Measurements from ENCODE around the gene HDAC8. TPM values are rescaled to one million over a fixed set of nuclear protein-coding genes. Genes with fewer than 3 reads are reported as not detected.

Gene HDAC8
- total and polyA plus RNA-seq, 9 of the 15 experiments (the other 6 are each of a cell fraction or from before 2014, with no cell fraction given) = 18.9 to 53.8 (median 28.7) TPM

DNA sequence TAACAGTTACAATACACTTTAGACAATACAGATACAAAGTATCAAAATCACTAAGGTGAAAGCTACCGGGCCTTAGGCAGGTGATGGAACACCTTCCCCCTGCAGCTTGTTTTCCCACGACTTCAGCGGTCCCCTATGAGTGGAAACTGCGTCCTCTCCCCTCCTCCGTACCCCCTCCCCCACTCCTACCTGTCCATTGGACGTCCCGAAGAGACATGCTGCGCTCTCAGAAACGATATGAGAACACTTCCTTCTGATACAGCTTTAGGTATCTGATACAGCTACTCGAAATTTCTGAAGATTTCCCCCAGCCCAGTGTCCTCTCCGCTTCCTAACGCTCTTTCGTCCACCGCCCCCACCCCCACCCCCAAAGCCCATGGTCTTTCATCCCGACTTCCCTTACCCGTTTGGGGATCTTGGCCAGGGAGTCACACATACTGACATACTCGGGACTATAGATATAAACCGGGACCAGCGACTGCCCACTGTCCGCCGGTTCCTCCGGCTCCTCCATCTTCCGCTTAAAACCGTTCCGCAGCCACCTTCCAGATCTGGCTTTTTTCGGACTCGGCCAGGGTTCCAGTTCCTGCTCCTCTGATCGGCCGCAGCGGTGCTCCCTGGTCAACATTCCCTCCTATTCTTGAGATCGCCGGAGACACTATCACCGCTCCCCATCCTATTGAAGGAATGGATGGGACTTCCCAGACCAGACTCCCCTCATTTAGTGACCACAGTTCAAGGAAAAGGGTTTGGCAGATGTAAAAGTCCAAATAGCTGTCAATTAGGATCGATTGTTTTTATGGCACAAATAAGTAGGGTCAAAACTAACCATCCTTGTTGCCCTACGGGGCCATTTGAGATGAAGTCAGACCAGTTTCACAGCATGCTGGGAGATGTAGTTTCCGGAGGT lies at the start of gene HDAC8 (continued):
- TF ChIP-seq ZNF76 (CRISPR knock-in tag; IDR thresholded peaks at IDR 0.05; ENCODE audit: borderline replicate concordance) (no peak), EP400 (IDR thresholded peaks at IDR 0.05) (peak; percentile 69), NR4A1 (CRISPR knock-in tag; IDR thresholded peaks at IDR 0.05) (no peak), NR4A1 (tag; IDR thresholded peaks at IDR 0.05) (0 out of 2 replicates have a peak, but pooled peaks have one; percentile 29), NRF1 (conservative IDR thresholded peaks at IDR 0.05 in 1 of 2, IDR thresholded peaks at IDR 0.05 in 1 of 2) (no peak), TOE1 (IDR thresholded peaks at IDR 0.05; ENCODE audit: borderline replicate concordance) (peak; percentile 93), TOE1 (CRISPR knock-in tag; IDR thresholded peaks at IDR 0.05; ENCODE audit: borderline replicate concordance, low read depth) (no peak), C11orf30 (IDR thresholded peaks at IDR 0.05; ENCODE audit: low read depth) (peak; percentile 68), RBM22 (IDR thresholded peaks at IDR 0.05; ENCODE audit: low read depth, low read length, poor library complexity, severe bottlenecking) (no peak), DACH1 (IDR thresholded peaks at IDR 0.05; ENCODE audit: partially characterized antibody) (peak; percentile 36), CREM (IDR thresholded peaks at IDR 0.05; ENCODE audit: low read depth) (peak; percentile 83), BRD9 (IDR thresholded peaks at IDR 0.05; ENCODE audit: low read depth, partially characterized antibody) (no peak), GABPA (tag; conservative IDR thresholded peaks at IDR 0.05; ENCODE audit: low read depth) (peak; percentile 94), TCF7 (IDR thresholded peaks at IDR 0.05; ENCODE audit: borderline replicate concordance) (no peak), ZNF764 (CRISPR knock-in tag; IDR thresholded peaks at IDR 0.05; ENCODE audit: low read depth) (no peak), NFATC3 (IDR thresholded peaks at IDR 0.05) (peak; percentile 84; the same call in 1 of the 2 replicates), ILF3 (IDR thresholded peaks at IDR 0.05; ENCODE audit: borderline replicate concordance) (no peak), RBFOX2 (IDR thresholded peaks at IDR 0.05; ENCODE audit: low read depth, low read length) (peak; percentile 56), ZNF408 (CRISPR knock-in tag; IDR thresholded peaks at IDR 0.05; ENCODE audit: low read depth) (no peak), POU5F1 (IDR thresholded peaks at IDR 0.05; ENCODE audit: borderline replicate concordance, low read depth, low read length, partially characterized antibody) (no peak), RBM39 (optimal IDR thresholded peaks at IDR 0.05; ENCODE audit: low read depth, low read length) (no peak), L3MBTL2 (IDR thresholded peaks at IDR 0.05) (0 out of 2 replicates have a peak, but pooled peaks have one; percentile 9), PHB (CRISPR knock-in tag; IDR thresholded peaks at IDR 0.05) (no peak)
- TF ChIP-seq, protein P1, sequence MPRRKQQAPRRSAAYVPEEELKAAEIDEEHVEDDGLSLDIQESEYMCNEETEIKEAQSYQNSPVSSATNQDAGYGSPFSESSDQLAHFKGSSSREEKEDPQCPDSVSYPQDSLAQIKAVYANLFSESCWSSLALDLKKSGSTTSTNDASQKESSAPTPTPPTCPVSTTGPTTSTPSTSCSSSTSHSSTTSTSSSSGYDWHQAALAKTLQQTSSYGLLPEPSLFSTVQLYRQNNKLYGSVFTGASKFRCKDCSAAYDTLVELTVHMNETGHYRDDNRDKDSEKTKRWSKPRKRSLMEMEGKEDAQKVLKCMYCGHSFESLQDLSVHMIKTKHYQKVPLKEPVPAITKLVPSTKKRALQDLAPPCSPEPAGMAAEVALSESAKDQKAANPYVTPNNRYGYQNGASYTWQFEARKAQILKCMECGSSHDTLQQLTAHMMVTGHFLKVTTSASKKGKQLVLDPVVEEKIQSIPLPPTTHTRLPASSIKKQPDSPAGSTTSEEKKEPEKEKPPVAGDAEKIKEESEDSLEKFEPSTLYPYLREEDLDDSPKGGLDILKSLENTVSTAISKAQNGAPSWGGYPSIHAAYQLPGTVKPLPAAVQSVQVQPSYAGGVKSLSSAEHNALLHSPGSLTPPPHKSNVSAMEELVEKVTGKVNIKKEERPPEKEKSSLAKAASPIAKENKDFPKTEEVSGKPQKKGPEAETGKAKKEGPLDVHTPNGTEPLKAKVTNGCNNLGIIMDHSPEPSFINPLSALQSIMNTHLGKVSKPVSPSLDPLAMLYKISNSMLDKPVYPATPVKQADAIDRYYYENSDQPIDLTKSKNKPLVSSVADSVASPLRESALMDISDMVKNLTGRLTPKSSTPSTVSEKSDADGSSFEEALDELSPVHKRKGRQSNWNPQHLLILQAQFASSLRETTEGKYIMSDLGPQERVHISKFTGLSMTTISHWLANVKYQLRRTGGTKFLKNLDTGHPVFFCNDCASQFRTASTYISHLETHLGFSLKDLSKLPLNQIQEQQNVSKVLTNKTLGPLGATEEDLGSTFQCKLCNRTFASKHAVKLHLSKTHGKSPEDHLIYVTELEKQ (CRISPR knock-in tag; IDR thresholded peaks at IDR 0.05) = no peak
- TF ChIP-seq, protein P2, sequence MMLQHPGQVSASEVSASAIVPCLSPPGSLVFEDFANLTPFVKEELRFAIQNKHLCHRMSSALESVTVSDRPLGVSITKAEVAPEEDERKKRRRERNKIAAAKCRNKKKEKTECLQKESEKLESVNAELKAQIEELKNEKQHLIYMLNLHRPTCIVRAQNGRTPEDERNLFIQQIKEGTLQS (IDR thresholded peaks at IDR 0.05) = 0 out of 2 replicates have a peak, but pooled peaks have one; percentile 42
- TF ChIP-seq, protein P2 (CRISPR knock-in tag; conservative IDR thresholded peaks at IDR 0.05) = no peak
